H9 (cell line): ENCODE measurements around the gene C2orf81. TPM values are rescaled to one million over a fixed set of nuclear protein-coding genes. Genes with fewer than 3 reads are reported as not detected.

Experiments
- DNase-seq: peaks from one replicate; pipeline ENCODE4 v3.0.0-alpha.2; 2017
- H2AFZ ChIP-seq: one replicate; pipeline ENCODE4 v1.6.1; 2013; ENCODE audit warnings: mild to moderate bottlenecking, low read length, control low read depth, moderate library complexity
- H2AK5ac ChIP-seq: 2 replicates; pipeline ENCODE4 v1.6.1; 2013; ENCODE audit warnings: low read length, control low read depth, mixed read lengths; ENCODE audit not compliant: insufficient read length
- H2BK120ac ChIP-seq: one replicate; pipeline ENCODE4 v1.6.1; 2013; ENCODE audit warnings: low read depth, mild to moderate bottlenecking, low read length, control low read depth, inconsistent platforms; ENCODE audit not compliant: poor library complexity, severe bottlenecking
- H2BK12ac ChIP-seq: 2 replicates; pipeline ENCODE4 v1.6.1; 2013; ENCODE audit warnings: low read length, control low read depth, mixed read lengths, low read depth; ENCODE audit not compliant: insufficient read length
- H2BK15ac ChIP-seq: 2 replicates; pipeline ENCODE4 v1.6.1; 2013; ENCODE audit warnings: low read depth, low read length, control low read depth
- H2BK20ac ChIP-seq: one replicate; pipeline ENCODE4 v1.6.1; 2013; ENCODE audit warnings: low read depth, mild to moderate bottlenecking, low read length, control low read depth, inconsistent platforms; ENCODE audit not compliant: poor library complexity, severe bottlenecking
- H2BK5ac ChIP-seq: 2 replicates; pipeline ENCODE4 v1.6.1; 2013; ENCODE audit warnings: low read length, control low read depth, mixed read lengths; ENCODE audit not compliant: insufficient read length
- H3K14ac ChIP-seq: 2 replicates; pipeline ENCODE4 v1.6.1; 2013; ENCODE audit warnings: low read length, control low read depth; ENCODE audit not compliant: insufficient read depth
- H3K18ac ChIP-seq: 2 replicates; pipeline ENCODE4 v1.6.1; 2013; ENCODE audit warnings: low read depth, mild to moderate bottlenecking, mixed read lengths, low read length, control low read depth; ENCODE audit not compliant: insufficient read length
- H3K23ac ChIP-seq: 2 replicates; pipeline ENCODE4 v1.6.1; 2013; ENCODE audit warnings: low read length, control low read depth, mixed read lengths, low read depth; ENCODE audit not compliant: insufficient read length
- H3K23me2 ChIP-seq: 2 replicates; pipeline ENCODE4 v1.6.1; 2013; ENCODE audit warnings: low read depth, mild to moderate bottlenecking, mixed read lengths, low read length, control low read depth; ENCODE audit not compliant: insufficient read length, poor library complexity, severe bottlenecking
- H3K27ac ChIP-seq: 2 replicates; pipeline ENCODE4 v1.5.1; 2013; ENCODE audit warnings: low read length, control low read depth, mixed read lengths, low read depth; ENCODE audit not compliant: insufficient read length
- H3K27me3 ChIP-seq: 2 replicates; pipeline ENCODE4 v1.6.1; 2013; ENCODE audit warnings: low read length, control low read depth, inconsistent platforms; ENCODE audit not compliant: insufficient read depth
- H3K4ac ChIP-seq: 2 replicates; pipeline ENCODE4 v1.6.1; 2013; ENCODE audit warnings: low read depth, mild to moderate bottlenecking, control low read depth, inconsistent platforms, low read length, moderate library complexity
- H3K4me1 ChIP-seq: 2 replicates; pipeline ENCODE4 v1.6.1; 2013; ENCODE audit warnings: low read length, control low read depth, inconsistent platforms; ENCODE audit not compliant: insufficient read depth
- H3K4me2 ChIP-seq: 2 replicates; pipeline ENCODE4 v1.6.1; 2013; ENCODE audit warnings: low read length, control low read depth, mixed read lengths; ENCODE audit not compliant: insufficient read length, insufficient read depth
- H3K56ac ChIP-seq: 2 replicates; pipeline ENCODE4 v1.6.1; 2013; ENCODE audit warnings: low read depth, mild to moderate bottlenecking, mixed read lengths, low read length, control low read depth; ENCODE audit not compliant: insufficient read length
- H3K79me1 ChIP-seq: 2 replicates; pipeline ENCODE4 v1.6.1; 2013; ENCODE audit warnings: low read depth, mild to moderate bottlenecking, moderate library complexity, low read length, control low read depth, inconsistent platforms; ENCODE audit not compliant: insufficient read depth, poor library complexity, severe bottlenecking
- H3K79me2 ChIP-seq: 2 replicates; pipeline ENCODE4 v1.6.1; 2013; ENCODE audit warnings: low read length, control low read depth, inconsistent platforms; ENCODE audit not compliant: insufficient read depth
- H3K9ac ChIP-seq: 2 replicates; pipeline ENCODE4 v1.6.1; 2013; ENCODE audit warnings: low read length, control low read depth, mixed read lengths; ENCODE audit not compliant: insufficient read length; ENCODE audit errors: extremely low read depth
- H3K9me3 ChIP-seq: one replicate; pipeline ENCODE4 v1.6.1; 2013; ENCODE audit warnings: low read depth, low read length, inconsistent platforms; ENCODE audit not compliant: control insufficient read depth
- H3T11ph ChIP-seq: one replicate; pipeline ENCODE4 v1.6.1; 2013; ENCODE audit warnings: mild to moderate bottlenecking, low read length, control low read depth, inconsistent platforms
- H4K20me1 ChIP-seq: one replicate; pipeline ENCODE4 v1.6.1; 2013; ENCODE audit not compliant: control insufficient read depth, insufficient read length, insufficient read depth
- H4K5ac ChIP-seq: 2 replicates; pipeline ENCODE4 v1.6.1; 2013; ENCODE audit warnings: low read depth, mild to moderate bottlenecking, mixed read lengths, low read length, control low read depth; ENCODE audit not compliant: insufficient read length
- H4K8ac ChIP-seq: replicated peaks from 2 replicates; pipeline ENCODE4 v1.6.1; 2013; ENCODE audit warnings: low read length, control low read depth, mixed read lengths, low read depth; ENCODE audit not compliant: insufficient read length
- H4K91ac ChIP-seq: 2 replicates; pipeline ENCODE4 v1.6.1; 2013; ENCODE audit warnings: low read depth, mild to moderate bottlenecking, moderate library complexity, mixed read lengths, low read length, control low read depth; ENCODE audit not compliant: insufficient read length
- H3K27ac Mint-ChIP-seq, 3 experiments: 2 replicates in 2 of 3; 3 replicates in 1 of 3; pipeline ENCODE4 v1.8.0; 2020 to 2021; ENCODE audit warnings: mixed read lengths in 3 of 3, mild to moderate bottlenecking in 1 of 3, moderate library complexity in 1 of 3
- H3K27me3 Mint-ChIP-seq: 2 replicates; pipeline ENCODE4 v1.8.0; 2021; ENCODE audit warnings: low read depth, mild to moderate bottlenecking, moderate library complexity, mixed read lengths
- H3K36me3 Mint-ChIP-seq, 3 experiments: 2 replicates in 2 of 3; 3 replicates in 1 of 3; pipeline ENCODE4 v1.8.0; 2020 to 2021; ENCODE audit warnings: low read depth in 3 of 3, mixed read lengths in 3 of 3; ENCODE audit not compliant: insufficient read depth in 1 of 3
- H3K4me1 Mint-ChIP-seq, 2 experiments: 2 replicates each; pipeline ENCODE4 v1.8.0; 2020; ENCODE audit warnings: mixed read lengths in 2 of 2
- H3K4me3 Mint-ChIP-seq, 2 experiments: 2 replicates in 1 of 2; 3 replicates in 1 of 2; pipeline ENCODE4 v1.8.0; 2020 to 2021; ENCODE audit warnings: mild to moderate bottlenecking in 2 of 2, mixed read lengths in 2 of 2, moderate library complexity in 1 of 2
- H3K9me3 Mint-ChIP-seq, 2 experiments: 2 replicates in 1 of 2; 3 replicates in 1 of 2; pipeline ENCODE4 v1.8.0; 2020; ENCODE audit warnings: mild to moderate bottlenecking in 2 of 2, mixed read lengths in 2 of 2, moderate library complexity in 1 of 2
- CTCF ChIP-seq: fragments of 200-600 bp; sonication (generic); conservative IDR thresholded peaks from 3 replicates; pipeline ENCODE4 v1.8.0; 2021; ENCODE audit warnings: antibody characterized with exemption, mild to moderate bottlenecking
- whole genome bisulfite sequencing: extraction: QIAGEN DNeasy Blood & Tissue Kit; methylation state at CpG from one replicate; pipeline ENCODE4 v1.1.7; 2013; ENCODE audit warnings: missing lambda C conversion rate, low lambda C conversion rate, mixed read lengths; ENCODE audit not compliant: insufficient read length; ENCODE audit errors: extremely low coverage; 5-methylcytosine and 5-hydroxymethylcytosine counted together
- total RNA-seq: library from RNA; stranded (reverse); gene quantifications from 2 replicates; pipeline ENCODE4 v1.2.1, GENCODE V29; 2021

C2orf81 gene
- total RNA-seq, 1 experiment from 2014 or later: 3.5 TPM

GRCh38 chr2:74368499-74368898 is 52.9 kb downstream of the C2orf81 start:
- no peaks in the 10 kb centered on the region for H4K20me1 ChIP-seq
- H4K91ac ChIP-seq: no peak overlapping the region
- DNase-seq: no peak
- H3K14ac ChIP-seq: no peak overlapping the region
- H3K79me2 ChIP-seq: no peaks in the 10 kb centered on the region
- no peak overlapping the region for H2BK15ac ChIP-seq
- no peaks in the 10 kb centered on the region for H3K23me2 ChIP-seq
- H3K4me2 ChIP-seq: no peak overlapping the region
- H3K4ac ChIP-seq: no peak overlapping the region
- no peak overlapping the region for H2BK12ac ChIP-seq
- Mint-ChIP-seq H3K4me1 (peaks cover 6 to 12% of the 10 kb centered on the region in 2 experiments), H3K27ac (no peak overlapping the region), H3K4me3 (no peak overlapping the region), H3K27me3 (no peaks in the 10 kb centered on the region), H3K36me3 (peaks cover 59 to 84% (median 81%) of the 10 kb centered on the region in 3 experiments), H3K9me3 (no peaks in the 10 kb centered on the region)
- H3K23ac ChIP-seq: no peak overlapping the region
- H2AFZ ChIP-seq: no peak overlapping the region
- no peak overlapping the region for H2BK120ac ChIP-seq
- H3K56ac ChIP-seq: no peak overlapping the region
- no peak overlapping the region for H3T11ph ChIP-seq
- no peaks in the 10 kb centered on the region for H3K9me3 ChIP-seq
- no peak overlapping the region for H2BK20ac ChIP-seq
- H2BK5ac ChIP-seq: no peak overlapping the region
- no peak overlapping the region for H3K27ac ChIP-seq
- H4K5ac ChIP-seq: no peak overlapping the region
- no peaks in the 10 kb centered on the region for H3K27me3 ChIP-seq
- no peak overlapping the region for H3K18ac ChIP-seq
- H3K9ac ChIP-seq: no peak overlapping the region
- H3K79me1 ChIP-seq: no peaks in the 10 kb centered on the region
- no peak overlapping the region for H2AK5ac ChIP-seq
- H4K8ac ChIP-seq: no peak overlapping the region
- H3K4me1 ChIP-seq: peaks cover 2% of the 10 kb centered on the region; the same call in 1 of the 2 replicates
- WGBS: no CpG with 5 or more reads among the region's 5 CpGs
- no peak for TF ChIP-seq CTCF
